NCI-H1930 (cell line): Measurements from ENCODE around the gene CARD14.
"Not testable (repeated sequence)": the region's sequence is repeated elsewhere in the genome, so short reads cannot be mapped to it uniquely, and the experiment has no call there.

ENCODE experiments used
- DNase-seq, 2 experiments: peaks; one replicate each; lab custom pipeline; 2025; lab: John Stamatoyannopoulos, UW

The CARD14 gene

DNA sequence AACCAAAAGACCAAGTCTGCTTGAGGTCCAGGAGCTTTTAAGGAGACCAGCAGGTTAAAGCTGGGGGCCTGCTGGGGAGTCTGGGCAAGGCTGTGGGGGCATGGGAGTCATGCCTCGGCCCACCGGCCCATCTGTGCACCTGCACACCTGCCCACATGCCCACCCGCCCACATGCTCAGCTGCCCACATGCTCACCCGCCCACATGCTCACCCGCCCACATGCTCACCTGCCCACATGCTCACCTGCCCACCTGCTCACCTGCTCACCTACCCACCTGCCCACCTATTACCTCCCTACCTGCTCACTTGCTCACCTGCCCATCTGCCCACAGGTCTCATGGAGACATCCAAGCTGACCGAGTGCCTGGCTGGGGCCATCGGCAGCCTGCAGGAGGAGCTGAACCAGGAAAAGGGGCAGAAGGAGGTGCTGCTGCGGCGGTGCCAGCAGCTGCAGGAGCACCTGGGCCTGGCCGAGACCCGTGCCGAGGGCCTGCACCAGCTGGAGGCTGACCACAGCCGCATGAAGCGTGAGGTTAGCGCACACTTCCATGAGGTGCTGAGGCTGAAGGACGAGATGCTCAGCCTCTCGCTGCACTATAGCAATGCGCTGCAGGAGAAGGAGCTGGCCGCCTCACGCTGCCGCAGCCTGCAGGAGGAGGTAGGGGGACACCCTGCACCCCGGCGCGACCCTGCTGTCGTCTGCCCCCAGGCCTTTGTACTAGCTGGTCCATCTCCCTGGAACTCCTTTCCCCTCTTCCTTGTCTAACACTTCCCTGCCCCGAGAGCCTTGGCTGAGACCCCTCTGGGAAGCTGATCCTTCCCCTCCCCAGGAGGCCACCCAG, 14.0 kb downstream of the CARD14 start:
- no peak for DNase-seq

DNA sequence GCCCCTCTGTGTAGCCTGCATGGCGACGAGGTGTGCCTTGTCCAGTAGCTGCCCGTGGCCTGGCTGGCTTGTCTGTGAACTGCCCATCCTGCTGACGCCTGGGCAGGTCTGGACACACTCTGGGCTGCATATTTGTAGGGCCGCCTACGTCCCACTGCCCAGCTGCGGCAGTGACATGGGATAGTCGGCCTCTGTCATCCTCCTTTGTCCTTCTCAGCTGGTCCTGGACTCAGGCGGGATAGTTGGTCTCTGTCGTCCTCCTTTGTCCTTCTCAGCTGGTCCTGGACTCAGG, 14.5 kb downstream of the CARD14 start:
- DNase-seq = no peak

DNA sequence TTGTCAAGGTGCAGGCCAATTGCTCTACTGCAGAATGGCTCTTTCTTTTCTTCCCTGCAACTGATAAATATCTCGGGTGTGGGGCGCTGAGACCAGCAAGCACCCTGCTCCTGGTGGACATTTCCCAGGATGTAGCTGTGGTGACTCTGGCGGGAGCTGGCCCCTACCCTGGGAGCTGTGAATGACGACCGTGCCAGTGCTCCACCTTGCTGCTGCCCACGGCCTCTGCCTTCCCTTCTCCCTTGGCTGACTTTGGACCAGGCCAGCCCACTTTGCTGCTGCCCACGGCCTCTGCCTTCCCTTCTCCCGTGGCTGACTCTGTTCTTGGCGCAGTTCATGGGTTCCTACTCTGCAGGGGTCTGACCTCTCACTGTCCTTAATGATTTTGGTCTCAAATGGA, 16.1 kb downstream of the CARD14 start:
- no peak for DNase-seq

DNA sequence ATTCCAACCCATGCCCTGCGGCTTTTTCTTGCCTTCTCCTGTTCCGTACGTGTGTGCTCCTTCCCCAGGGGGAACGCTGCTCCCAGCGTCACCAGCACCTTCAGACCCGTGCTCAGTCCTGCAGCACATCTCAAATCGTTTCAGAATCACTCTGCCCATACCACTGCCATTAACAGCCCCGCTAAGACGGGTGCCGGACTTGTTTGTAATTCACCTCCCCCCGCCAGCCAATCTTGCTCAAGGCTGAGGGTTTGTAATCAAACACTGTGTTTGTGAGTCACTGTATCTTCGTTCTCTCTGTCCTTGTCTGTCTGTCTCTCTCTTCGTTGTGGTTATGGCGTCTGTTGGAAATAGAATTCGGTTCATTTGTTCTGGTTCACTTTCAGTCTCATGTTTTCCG, 17.3 kb downstream of the CARD14 start:
- no peak for DNase-seq

DNA sequence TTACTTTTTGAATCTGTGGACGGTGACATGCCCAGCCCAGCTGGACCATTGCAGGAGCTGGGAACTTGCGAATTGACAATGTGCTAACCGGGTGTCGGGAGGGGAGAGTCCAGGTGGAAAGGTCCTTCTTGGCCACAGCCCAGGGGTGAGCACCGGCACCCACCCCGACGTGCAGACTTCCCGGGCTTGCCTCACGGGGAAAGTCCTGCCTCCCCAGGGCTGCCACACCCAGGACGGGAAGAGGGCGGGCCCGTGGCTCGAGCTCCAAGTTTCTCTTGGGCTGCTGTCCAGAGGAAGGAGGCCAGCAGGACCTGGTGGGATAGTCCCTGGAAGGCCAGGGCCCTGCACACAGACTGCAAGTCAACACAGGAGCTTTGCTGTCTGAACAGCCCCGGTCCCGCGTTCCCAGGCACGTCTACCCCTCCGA, 17.7 kb downstream of the CARD14 start:
- DNase-seq = no peak

DNA sequence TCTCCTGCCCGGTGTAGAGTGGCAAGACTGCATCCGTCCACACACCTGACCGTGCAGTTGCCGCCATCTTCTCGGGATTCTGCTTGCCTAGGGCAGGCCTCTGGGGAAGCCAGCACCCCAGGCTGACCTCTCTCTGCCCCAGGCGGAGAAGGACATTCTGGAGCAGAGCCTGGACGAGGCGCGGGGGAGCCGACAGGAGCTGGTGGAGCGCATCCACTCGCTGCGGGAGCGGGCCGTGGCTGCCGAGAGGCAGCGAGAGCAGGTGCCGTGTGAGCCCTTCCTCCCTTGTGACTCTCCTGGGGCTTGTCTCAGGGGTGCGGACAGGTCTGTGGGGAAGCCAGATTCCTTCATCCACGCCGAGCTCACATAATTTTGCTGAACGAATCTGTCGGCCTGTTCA, 19.8 kb downstream of the CARD14 start:
- DNase-seq = no peak

DNA sequence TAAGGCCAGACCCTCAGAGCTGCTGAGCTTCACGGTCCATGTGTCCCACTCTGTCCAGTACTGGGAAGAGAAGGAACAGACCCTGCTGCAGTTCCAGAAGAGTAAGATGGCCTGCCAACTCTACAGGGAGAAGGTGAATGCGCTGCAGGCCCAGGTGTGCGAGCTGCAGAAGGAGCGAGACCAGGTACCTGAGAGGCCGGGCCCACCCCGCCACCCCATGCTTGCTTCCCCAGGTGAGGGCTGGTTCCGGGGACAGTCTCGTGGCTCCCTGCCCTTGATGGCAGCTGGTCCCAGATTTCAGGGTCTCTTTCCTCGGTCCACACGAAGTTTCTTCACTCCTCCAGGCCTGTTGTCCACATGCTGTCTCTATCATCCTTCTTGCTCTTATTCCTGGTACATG, 20.9 kb downstream of the CARD14 start:
- no peak for DNase-seq

DNA sequence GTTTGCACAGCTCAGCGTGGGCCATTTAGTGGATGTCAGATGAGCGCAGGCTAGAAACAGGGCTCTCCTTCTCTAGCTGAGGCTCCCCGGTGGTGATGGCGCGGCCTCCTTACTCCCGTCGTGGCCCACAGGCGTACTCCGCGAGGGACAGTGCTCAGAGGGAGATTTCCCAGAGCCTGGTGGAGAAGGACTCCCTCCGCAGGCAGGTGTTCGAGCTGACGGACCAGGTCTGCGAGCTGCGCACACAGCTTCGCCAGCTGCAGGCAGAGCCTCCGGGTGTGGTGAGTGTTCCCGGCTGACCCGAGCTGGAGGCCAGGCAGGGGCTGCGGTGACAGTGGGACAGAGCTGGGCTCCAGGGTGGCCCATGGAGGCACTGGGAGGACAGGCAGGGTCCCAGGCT, 21.4 kb downstream of the CARD14 start:
- DNase-seq = no peak

DNA sequence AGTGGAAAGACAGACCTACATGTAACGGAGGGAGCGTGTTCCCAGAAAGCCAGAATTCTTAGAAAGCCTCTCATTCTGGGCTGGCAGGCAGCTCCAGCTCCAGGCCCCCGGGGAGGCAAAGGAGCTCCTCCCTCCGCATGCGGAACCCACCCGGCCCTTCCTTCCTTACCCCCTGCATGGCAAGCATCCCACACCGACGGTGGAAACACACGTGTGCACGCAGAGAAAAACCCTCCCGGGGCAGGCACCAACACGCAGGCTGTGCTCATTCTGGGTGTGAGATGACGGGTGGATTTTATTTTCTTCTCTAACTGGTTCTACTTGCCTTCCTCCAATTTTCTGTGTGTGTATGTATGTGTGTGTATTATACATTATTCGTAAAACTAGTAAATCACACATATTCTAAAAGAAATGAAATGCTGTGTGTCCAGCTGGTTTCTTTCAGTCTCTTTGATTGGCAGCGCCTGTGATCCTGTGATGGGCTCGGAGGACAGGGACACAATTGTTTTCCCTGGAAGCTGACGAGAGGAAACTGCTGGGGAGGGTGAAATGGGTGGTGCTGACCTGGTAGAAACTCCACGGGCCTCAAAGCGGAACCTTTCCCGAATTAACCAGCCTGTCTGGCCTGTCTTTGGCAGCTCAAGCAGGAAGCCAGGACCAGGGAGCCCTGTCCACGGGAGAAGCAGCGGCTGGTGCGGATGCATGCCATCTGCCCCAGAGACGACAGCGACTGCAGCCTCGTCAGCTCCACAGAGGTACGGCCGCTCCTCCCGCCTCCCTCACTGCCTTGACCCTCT, 22.2 kb downstream of the CARD14 start:
- DNase-seq = no peak

DNA sequence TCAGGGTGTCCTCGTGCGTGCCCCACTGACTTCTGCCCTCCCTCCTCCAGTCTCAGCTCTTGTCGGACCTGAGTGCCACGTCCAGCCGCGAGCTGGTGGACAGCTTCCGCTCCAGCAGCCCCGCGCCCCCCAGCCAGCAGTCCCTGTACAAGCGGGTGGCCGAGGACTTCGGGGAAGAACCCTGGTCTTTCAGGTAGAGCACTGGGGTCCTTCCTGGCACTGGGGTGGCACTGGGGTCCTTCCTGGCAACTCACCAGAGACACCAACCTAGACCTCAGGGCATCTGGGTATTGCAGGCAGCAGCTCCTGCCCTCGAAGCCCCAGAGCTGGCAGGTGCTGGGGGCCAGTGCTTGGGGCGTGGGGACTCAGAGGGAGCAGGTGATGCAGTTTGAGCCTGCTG, 25.3 kb downstream of the CARD14 start:
- no peak for DNase-seq

DNA sequence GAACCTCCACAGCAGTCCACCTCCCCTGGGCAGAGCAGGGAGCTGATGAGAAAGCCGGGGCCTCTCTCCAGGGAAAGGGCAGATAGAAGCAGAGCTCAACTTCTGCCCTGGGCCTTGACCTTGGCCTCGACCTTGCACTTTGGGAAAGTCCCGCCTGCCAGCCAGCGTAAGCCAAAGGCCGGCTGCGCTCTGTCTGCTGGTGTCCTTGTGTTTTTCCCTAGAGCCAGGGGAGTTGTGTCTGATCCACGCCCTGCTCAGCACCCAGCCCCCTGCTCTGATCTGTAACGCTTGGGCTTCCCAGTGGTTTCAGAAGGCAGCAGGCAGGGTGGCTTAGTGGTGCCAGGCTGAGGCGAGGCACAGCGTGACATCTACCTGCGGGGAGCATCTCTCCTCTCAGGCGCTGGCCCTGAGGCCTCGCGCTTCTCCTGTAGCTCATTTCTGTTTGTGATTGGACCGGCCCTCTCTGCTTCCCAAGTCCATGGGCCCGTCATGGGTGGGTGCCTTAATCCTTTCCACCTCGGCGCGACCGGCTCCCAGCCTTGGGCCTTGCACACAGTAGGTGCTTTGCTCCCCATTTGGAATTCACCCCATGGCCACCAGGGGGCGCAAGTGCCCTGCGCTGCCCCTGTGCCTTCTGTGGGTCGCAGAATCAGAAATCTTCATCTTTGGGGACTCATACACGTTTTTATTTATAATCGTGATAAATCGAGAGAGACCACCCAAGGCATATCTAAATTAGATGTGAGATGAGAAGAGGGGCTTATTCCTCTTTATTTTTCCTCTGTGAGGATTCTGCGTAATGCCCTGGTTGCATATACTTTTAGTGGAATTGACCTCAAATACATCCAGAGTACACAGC, 26.1 kb downstream of the CARD14 start:
- no peak for DNase-seq

DNA sequence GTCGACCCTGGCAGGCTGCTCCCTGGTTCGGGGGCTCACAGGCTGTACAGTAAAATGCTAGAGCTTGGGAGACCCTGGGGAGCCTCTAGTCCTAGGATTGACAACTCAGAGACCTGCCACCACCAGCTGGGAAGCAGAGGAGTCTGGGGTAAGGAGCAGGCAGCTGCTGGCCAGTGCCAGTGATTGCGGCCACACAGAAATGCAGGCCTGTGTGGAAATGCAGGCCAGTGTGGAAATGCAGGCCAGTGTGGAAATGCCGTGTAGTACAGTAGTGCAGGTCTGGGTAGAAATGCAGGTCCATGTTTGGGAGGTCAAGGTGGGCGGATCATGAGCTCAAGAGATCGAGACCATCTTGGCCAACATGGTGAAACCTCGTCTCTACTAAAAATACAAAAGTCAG, 26.8 kb downstream of the CARD14 start:
- no peak for DNase-seq

DNA sequence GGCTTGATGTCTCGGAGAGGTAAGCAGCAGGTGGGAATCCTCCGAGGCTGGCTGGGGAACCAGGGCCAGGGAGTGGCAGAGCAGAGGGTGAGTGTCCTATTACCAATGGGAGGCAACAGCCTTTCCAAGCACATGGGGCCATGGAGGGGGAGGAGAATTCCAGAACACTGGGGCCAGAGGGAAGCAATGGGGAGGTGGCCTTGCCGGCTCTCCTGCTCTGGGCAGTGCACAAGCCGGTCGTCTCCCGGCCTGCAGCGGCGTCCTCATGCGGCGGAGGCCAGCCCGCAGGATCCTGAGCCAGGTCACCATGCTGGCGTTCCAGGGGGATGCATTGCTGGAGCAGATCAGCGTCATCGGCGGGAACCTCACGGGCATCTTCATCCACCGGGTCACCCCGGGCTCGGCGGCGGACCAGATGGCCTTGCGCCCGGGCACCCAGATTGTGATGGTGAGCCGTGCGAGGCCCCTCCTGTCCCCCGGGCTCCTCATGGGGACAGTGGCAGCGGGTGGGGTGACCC, 28.4 kb downstream of the CARD14 start:
- no peak for DNase-seq

DNA sequence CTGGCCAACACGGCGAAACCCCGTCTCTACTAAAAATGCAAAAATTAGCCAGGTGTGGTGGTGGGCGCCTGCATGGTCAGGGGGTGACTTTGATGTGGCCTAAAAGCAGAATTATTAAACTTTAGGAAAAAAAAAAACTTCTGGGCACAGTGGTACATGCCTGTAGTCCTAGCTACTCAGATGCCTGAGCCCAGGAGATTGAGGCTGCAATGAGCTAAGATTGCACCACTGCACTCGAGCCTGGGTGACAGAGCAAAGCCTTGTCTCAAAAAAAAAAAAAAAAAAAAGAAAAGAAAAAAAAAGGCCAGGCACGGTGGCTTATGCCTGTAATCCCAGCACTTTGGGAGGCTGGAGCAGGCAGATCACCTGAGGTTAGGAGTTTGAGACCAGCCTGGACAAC, 29.5 kb downstream of the CARD14 start:
- DNase-seq = not testable (repeated sequence)

DNA sequence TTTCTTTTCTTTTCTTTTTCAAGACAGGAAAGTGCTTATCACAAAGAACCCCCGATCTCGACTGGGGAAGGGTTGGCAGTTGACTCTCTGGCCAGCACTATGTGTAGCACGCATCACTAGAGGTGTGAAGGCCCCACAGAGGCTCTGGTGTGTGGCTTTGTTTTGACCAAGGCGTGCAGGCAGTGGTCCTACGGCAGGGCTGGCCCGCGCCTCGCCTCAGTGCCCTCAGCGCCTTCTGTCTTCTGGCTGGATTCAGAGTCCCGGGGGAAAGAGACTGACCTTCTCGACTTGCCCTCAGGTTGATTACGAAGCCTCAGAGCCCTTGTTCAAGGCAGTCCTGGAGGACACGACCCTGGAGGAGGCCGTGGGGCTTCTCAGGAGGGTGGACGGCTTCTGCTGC, 31.6 kb downstream of the CARD14 start:
- DNase-seq = no peak

DNA sequence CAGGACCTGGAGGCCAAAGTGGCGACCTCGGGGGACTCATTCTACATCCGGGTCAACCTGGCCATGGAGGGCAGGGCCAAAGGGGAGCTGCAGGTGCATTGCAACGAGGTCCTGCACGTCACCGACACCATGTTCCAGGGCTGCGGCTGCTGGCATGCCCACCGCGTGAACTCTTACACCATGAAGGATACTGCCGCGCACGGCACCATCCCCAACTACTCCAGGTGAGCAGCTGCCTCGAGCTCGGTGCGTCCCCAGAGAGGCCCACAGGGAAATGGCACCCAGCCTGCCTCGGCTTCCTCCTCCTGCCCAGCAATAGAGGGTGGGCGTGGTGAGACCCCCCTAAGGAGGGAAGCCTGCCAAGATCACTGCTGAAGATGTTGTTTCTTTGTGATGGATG, 32.4 kb downstream of the CARD14 start:
- no peak for DNase-seq

DNA sequence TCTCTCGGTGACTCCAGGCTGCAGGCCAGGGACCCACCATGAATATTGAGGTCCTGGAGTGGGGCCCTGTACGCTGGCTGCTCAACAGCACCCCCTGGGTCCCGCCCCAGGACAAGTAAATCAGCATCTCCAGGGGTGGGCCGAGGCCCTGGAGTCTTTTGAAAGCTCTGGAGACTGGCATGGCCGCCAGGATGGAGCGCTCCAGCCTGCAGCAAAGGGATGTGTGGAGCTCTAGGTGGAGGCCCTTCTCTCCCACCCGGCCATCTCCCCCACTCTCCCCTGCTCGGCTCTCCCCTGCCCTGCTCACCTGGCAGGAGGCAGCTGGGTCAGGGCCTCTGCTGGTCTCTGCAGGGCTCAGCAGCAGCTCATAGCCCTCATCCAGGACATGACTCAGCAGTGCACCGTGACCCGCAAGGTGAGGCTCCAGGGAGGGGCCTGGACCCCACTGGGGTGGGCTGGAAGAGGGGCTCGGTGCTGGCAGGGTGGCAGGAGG, 33.7 kb downstream of the CARD14 start:
- DNase-seq = no peak

DNA sequence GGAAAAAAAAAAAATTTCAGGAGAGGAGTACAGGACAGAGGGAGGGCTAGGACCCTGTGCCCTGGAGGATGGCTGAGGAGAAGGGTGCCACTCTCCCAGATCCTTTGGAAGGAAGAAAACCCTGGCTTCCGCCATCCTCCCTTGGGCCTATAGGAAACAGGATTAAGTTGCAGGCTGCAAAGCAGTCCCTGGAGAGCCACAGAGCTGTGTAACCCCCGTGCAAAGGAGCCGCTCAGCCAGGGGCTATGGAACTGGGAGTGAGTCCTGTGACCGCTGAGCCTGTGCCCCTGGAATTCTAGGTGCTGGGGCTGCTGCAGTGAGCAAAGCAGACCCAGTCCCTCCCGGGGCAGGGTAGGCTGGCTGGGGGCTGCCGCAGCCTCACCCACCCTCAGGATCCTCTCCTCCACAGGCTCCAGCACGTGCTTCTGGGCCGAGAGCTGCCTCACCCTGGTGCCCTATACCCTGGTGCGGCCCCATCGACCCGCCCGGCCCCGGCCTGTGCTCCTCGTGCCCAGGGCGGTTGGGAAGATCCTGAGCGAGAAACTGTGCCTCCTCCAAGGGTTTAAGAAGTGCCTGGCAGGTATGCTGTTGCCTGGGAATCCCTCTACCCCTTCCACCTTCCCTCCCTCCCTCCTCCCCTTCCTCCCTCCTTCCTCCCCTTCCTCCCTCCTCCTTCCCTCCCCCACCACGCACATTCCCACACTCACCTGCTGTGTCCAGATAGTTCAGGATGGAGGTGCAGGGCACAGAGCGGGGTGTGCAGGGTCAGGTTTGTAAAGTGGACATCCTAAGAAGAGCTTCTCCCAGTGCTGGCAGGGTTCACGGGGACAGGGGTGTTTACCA, 35.0 kb downstream of the CARD14 start:
- no peak for DNase-seq

DNA sequence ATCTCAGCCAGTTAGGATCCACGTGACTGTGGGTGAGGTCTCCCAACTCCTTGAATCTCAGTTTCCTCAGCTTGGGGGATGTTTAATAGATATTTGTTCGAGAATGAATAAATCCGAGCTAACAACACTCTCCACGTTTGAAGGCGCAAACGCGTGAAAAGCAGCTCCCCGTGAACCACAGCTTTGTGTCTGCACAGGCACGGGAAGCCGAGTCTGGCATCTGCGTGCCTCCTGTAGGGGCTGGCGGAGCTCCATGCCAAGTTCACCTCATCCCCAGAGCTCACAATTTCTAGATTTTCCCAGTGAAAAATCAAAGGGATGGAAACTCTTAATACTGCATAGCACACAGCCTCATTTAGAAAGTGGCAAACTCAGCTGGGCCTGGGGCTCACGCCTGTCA, 36.0 kb downstream of the CARD14 start:
- DNase-seq = no peak

DNA sequence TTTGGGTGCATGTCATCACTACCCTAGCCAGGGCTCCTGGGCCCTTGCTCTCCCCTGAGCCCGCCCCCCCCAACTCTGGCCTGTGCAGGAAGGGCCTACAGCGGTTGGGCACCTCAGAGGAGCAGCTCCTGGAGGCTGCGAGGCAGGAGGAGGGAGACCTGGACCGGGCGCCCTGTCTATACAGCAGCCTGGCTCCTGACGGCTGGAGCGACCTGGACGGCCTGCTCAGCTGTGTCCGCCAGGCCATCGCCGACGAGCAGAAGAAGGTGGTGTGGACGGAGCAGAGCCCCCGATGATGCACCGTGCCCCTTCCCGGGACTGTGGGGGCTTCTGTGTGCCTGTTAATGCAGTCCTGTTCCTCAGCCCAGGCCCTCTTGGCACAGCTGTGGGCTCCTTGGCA, 38.2 kb downstream of the CARD14 start:
- DNase-seq = no peak

DNA sequence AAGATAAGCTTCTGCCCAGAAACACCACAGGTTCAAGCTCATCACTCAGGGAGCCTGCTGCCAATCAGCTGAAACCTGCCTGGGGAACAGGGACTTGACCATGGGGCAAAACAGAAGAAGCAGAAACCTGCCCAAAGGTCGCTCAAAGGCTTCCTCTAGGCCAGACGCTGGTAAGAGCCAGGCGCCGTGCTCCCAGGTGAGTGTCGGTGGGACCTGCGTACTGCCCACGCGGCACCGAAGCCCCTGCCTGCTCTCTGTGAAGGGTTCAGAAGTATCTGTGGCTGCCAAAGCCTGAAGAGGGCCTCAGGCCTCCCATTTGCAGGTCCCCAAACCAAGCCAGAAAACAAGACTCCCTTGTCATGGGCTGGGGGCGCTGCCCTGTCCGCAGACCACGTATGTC, 39.9 kb downstream of the CARD14 start:
- DNase-seq = no peak
